ENCODE data around the gene AP1S3.
"Not testable (repeated sequence)": the region's sequence is repeated elsewhere in the genome, so short reads cannot be mapped to it uniquely, and the experiment has no call there.

Gene AP1S3

DNA sequence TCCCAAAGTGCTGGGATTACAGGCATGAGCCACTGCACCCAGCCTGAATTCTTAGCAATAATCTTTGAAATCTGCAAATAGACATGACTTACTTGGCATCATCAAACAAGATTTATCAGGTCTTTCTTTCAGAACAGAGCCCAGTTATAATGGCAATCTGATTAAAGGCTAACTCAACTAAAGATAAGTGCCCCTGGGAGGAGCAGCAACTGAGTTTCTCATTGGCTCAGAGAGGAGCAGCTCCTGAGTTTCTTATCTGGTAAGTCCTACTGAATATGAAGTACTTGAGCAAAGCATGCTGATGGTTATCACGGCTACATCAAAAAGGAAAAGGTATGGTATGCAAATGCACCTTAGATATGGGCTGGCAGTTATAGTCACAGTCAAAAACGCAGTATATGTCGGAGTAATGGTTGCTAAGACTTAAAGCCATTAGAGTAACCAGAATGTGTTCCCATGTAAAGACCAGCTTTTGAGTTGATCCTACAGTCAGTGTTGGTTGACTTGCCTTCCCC is 15.0 kb upstream of the AP1S3 start:
- no peak for DNase-seq

DNA sequence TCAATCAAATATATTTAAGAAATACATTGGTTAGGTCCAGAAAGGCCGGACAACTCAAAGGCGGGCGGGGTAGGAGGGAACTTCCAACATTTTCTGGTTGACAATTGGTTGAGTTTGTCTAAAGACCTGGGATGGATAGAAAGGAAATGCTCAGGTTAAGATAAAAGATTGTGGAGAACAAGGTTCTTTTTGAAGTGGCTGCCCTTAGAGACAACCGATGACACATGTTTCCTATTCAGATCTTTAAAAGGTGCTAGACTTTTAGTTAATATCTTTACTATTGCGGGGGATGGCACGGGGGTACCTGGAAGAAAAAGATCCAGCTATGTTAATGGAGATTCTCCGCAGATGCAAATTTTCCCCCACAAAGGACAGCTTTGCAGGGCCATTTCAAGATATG is 10.0 kb upstream of the AP1S3 start:
- DNase-seq, result no peak

DNA sequence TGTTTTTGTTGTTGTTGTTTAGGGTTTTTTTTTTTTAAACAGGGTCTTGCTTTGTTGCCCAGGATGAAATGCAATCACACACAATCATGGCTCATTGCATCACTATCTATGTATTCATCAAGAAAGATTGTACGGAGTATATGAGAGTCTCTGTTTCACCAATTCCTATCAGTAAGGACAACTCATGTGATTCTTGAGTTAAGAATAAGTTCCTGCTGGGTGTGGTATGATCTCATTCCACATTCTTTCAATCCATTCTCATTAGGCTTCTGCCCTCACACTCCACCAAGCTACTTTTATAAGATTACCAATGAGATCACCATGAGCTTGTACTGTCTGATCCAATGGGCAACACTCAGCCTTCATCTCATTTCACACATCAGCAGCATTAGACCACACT is 9.1 kb upstream of the AP1S3 start:
- no peak for DNase-seq

DNA sequence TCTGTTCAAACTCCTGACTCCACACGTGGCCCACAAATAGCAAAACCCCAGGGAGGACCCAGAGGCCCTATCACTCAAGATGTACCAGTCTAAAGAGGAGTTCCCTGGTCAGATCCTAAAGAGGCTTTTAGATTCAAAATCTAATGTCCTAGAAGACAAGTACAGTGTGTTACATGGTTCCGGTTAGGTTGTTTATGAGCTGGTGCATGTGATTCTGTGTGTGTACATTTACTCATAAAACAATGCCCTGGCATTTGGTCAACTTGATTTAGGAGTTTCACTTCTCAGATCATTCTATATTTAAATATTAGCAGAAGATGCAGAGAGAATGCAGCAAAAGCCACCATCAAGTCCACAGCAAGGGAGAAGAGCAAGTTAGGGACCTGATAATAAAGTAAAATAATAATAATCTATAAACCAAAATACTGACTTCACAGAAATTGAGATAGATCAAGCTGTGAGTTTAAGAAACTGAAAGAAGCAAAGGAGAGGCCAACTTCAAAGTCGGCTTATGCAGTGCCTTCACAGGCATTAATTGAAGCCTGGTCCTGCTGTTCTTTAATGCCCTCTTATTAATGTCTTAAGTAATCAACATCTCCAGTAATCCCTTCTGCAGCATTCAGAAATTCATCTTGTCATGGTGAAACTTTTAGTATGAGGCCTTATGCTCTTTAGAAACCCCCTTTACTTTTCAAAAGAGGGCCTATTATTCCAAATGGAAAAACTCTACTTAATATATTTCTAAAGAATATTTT is 4.2 kb upstream of the AP1S3 start:
- DNase-seq, result no peak

DNA sequence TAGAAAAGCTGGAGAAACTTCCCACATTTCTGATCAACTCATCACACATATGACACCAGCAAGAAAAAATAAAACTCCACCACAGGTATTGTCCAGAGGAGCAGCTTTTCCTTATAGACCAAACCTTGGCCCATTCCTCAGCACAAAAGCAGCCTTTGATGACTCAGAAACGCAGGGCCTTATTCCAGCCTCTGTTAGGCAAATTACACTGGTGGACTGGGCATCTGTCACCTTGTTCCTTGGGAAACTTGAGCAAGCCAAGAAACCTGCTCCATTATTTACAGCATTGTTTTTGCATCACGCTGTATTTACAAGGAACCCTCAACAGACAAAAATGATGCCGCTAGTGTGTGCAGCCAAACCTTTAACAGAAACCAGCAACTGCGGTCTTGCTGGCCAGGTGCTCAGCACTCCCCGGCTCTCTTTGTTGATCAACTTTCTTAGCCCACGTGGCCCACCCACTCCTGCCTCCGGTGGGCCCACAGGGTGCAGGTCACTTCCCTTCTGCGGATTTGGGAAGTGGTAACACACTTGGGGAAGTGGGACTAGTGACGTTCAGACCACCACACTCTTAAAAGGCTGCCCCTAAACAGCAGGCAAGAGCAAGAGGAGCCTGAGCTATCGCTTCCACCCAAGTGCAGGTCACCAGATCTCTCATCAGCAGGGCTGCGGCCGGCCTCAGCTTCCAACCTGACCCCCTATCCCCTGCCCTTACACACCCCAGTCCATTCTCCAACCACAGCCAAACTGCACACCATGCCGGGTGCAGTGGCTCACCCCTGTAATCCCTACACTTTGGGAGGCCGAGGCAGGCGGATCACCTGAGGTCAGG is 1.5 kb downstream of the AP1S3 start:
- peak; percentile 19 to 76 for DNase-seq

DNA sequence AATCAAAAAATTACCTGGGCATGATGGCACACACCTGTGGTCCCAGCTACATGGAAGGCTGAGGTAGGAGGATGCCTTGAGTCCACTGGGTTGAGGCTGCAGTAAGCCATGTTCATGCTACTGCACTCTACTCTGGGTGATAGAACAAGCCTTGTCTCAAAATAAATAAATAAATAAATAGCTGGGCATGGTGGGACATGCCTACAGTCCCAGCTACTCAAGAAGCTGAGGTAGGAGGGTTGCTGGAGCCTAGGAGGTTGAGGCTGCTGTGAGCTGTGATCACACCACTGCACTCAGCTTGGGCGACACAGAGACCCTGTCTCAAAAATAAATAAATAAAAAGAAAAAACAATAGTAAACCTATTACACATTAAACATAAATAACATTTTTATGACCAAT is 3.0 kb downstream of the AP1S3 start:
- no peak for DNase-seq

DNA sequence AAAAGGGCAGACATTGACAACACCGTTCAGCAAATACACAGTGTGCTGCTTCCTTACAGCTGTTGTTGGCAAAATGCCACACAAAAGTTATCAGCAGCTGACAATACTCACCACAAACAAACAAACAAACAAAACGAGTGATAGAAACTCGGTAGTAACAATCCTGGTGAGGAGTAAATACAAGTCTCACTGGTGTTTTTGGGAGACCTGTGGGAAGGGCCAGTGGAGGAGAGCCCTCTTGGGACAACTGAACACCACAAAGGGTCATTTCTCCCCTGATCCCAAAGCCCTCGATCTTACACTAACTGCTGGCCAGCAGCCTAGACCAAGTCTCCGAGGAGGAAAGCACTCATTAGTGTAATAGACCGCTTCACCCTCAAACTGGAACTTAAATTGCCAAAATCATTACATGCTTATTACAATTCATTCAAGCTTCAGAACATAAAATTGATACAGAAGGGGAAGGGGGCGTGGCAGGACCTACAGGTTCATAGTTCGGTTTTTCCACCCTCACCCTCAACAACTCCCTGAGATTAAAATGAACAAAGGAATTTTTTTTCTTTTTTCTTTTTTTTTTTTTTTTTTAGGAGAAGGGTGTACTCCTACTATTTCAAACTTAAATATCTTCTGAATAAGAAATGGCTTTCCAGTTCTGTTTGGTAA is 5.0 kb downstream of the AP1S3 start:
- no peak for DNase-seq

DNA sequence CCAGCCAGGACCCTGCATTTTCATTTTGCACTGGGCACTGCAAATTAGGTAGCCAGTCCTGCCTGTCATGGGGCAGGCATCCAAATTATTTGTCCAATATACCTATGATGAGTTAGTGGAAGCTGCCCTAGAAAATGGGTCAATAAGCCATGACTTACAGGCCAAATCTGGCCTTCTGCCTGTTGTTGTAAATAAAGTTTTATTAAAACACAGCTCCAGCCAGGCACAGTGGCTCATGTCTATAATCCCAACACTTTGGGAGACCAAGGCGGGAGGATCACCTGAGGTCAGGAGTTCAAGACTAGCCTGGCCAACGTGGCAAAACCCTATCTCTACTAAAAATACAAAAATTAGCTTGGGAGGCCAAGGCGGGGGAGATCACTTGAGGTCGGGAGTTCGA is 8.3 kb downstream of the AP1S3 start:
- no peak for DNase-seq

DNA sequence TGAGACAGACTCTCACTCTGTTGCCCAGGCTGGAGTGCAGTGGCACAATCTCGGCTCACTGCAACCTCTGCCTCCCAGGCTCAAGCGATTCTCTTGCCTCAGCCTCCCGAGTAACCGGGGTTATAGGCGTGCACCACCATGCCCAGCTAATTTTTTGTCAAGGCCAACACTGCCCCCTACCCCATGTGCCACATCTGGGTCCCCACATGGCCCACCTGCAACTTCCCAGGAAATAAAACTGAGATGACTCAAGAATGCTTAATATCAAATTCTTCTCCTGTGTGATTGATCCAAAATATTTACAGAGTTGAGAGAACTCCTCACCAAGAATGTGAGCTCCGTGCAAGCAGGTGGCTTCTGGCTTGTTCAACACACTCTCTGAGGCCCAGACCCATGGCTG is 9.1 kb downstream of the AP1S3 start:
- no peak for DNase-seq

DNA sequence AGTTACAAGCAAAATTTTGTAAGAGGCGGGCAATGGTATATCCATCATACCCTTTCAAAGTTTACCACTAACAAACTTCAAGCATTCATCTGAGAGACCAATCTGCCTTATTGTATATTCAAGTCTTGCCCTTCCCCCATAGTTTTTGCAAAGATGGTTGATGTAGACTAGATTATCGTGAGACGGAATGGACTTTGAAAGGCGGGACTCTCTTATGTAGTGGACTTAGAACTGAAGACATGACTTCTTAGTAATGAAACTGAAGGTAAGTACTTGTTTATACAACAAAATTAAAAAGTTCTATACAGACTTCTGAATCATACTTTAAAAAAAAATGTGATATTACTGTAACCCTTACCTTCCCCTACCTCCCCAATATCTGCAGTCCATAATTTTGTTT is 10.4 kb downstream of the AP1S3 start:
- DNase-seq, result no peak

DNA sequence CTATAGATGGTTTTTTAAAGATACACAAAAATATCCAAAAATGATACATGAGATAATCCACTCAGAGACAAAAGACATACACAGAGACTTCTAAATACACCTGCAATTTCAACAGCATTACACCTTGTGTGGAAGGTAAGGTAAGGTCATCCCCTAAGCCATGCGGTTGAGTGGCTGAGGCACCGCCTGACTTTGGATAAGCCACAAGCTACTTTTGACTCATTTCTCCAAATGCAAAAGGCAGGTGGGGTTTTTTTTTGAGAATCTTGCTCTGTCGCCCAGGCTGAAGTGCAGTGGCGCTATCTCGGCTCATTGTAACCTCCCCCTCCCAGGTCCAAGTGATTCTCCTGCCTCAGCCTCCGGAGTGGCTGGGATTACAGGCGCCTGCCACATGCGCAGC is 13.1 kb downstream of the AP1S3 start:
- no peak for DNase-seq

DNA sequence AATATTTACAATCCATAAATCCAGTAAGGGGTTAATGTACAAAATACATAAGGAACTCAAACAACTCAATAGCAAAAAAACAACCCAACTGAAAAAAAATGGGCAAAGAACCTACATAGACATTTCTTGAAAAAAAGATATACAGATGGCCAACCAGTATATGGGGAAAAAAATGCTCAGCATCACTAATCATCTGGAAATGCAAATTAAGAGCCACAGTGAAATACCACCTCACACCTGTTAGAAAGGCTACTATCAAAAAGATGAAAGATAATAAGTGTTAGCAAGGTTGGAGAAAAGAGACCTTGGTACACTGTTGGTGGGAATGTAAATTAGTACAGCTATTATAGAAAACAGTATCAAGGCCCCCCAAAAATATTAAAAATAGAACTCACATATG is 14.6 kb downstream of the AP1S3 start:
- DNase-seq, result no peak

DNA sequence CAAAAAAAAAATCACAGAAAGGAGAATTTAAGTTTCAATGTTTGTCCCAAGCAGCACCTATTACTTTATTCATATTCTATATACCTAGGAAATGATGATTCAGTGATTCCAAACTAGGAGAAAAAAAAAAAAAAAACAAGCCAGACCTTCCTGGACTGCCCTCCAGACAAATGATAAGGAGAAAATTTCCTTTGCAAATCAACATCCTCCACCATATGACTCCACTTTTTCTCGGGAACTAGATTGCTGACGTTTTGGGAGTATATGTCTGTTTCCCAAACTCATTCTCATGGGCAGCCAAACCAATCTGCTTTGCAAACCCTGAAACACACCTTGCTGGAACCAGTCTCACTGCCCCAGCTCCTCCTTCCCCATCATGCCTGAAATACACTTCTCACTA is 16.8 kb downstream of the AP1S3 start:
- no peak for DNase-seq

DNA sequence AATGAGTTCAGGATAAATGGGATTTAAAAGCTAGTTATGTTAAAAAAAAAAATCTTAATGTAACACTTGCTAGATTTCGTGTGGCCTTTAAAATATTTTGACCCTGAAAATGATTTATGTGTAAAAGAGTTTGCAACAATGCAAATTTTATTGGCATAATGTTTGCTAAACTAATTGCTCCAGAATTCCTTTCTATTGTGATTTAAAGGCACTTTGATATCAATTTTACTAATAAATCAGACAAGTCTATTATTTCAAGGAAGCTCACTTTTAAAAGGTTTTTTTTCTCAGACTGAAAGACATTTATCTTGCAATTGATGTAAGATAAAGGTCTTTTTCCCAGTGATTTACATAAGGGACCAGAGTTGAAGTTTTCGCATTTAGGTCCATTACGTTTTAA is 17.5 kb downstream of the AP1S3 start:
- DNase-seq, result no peak

DNA sequence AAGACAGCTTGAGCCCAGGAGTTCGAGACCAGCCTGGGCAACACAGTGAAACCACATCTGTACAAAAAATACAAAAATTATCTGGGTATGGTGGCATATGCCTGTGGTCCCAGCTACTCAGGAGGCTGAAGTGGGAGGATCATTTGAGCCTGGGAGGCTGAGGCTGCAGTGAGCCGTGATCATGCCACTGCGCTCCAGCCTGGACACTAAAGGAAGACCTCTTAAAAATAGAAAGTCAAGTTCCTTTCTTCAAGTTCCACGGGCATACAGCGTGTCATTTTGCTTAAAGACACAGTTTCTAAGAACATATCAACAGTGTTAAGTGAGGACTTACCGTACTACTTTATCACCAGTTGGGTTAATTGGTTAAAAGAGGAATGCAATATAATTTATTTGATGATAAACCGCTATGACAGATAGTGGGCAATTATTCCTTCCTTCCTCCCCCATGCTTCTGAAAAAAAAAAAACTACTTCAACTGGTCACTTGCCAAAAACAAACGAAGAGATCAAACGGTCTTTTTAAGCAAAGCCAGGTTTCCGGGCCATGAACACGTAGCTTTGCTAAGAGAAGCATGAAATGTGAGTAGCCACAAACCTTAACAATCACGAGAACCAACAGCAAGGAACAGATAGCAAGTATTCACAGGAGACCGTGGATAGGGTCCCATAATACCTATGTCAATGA is 21.4 kb downstream of the AP1S3 start:
- no peak for DNase-seq

DNA sequence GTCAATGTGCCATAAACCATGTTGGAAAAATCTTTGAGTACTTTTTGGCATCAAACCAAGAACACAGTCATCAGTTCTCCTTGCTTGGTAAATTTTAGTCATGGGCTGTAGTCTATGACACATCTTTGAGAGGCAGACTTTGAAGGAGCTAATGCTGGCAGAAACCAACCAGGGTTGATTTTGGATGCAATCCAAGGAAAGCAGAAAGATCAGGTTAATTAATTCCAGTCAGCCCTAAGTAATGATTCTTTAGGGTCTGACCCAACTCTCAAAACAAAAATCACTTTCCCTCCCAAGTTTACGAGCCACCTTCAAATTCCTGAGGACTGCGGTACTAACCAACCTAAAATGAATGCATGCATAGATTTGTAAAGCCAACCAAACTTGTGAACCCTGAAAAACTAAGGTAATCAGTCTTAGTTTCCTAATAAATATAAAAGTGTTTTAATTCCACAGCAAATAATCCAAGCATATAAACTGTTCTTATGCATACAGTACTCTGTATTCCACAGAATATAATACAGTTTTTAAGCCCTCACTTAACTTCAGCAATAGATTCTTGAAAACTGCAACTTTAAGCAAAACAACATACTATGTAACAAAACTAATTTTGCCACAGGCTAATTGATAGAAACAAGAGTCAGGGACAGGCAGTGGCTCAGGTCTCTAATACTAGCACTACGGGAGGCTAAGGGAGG is 22.0 kb downstream of the AP1S3 start:
- no peak for DNase-seq

DNA sequence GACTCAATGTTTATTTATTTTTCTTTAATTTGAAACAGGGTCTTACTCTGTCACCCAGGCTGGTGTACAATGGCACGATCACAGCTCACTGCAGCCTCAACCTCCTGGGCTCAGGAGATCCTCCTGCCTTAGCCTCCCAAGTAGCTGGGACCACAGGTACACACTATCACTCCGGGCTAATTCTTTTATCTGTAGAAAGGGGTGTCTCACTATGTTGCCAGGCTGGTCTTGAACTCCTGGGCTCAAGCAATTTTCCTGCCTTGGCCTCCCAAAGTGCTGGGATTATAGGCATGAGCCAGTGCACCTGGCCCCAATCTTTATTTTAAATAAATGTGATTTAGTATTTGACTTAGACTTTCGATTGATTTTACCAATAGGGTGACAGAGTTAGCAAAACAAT is 22.6 kb downstream of the AP1S3 start:
- not testable (repeated sequence) for DNase-seq

DNA sequence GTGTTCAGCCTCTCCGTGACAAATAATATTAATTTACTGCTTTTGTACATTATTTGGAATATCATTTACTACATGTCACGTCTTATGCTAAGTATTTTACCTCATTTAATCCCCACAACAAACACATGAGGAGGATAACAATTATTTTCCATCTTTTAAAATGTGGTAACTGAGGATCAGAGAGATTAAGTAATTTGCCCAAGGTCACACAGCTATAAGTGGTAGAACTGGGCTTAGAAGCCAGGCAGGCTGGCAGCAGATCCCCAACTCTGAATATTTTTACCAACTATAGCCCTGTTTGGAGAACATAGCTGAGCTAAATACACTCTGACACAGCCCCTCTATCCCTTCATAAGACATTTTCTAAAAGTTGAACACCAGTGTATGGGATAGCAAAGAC is 24.1 kb downstream of the AP1S3 start:
- DNase-seq, result no peak

DNA sequence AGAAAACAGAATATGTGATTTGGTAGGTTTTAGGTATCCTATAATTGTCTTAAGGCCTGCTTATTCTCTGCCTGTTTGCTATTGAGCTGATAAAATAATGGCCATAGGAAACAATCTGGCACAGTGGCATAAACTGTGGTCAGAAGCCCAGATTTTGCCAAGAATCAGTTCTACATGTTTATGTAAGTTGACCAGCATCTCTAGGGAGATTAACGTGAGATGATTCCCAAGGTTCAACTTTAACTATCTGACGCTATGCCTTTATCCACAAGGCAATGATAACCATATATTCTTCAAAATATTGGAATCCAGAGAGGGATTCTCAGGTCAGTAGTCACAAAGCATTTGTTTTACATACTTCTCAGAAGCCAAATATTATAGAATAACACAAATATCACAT is 25.6 kb downstream of the AP1S3 start:
- DNase-seq, result no peak

DNA sequence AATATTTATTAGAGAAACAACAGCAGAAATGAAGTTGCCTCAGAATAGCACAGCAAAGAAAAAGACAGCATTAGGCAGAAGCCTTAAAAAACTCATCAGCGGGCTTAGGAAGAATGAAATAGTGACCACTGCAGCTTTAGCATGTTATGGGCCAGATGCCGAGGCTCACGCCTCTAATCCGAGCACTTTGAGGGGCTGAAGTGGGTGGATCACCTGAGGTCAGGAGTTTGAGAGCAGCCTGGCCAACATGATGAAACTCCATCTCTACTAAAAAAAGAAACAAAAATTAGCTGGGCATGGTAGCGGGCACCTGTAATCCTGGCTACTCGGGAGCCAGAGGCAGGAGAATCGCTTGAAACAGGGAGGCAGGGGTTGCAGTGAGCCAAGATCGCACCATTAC is 32.4 kb downstream of the AP1S3 start:
- DNase-seq, result no peak

DNA sequence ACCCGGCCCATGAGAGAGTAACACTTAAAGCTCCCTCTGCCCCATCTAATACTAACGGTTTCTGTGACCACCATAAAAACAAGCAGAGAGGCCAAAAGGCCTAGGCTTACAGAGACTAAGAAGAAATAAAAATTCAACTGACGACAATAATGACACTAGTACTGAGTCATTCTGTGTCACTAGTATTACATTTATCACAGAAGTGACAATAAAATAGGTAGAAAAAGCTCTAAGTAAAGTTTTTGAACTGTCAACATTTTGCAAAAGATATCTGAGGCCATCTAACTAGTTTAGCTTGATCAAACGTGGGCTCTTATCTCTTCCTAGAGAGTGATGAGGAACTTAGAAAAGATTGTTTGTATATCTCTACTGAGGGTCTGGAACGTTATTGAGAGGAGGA is 35.6 kb downstream of the AP1S3 start:
- DNase-seq, result no peak

DNA sequence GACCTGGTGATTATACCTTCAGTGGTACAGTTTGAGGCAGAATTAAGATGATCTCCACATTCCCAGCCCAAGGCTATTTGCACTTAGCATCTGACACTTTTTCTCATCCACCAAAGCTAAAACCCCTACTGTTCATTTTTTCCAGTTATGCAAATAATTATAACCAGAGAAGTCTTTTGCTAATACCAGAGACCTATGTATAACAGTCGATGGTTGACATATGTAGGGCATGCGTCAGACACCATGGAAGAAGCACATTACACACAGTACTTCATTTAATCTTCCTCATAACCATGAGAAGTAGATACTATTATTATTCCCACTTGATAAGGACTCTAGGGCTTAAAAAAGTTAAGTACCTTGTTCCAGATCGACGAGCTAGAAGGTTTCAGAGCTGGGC is 36.5 kb downstream of the AP1S3 start:
- DNase-seq, result no peak
